B cell (primary cell): ENCODE data around the gene NECTIN4. TPM values are rescaled to one million over a fixed set of nuclear protein-coding genes. Genes with fewer than 3 reads are reported as not detected.

Experiments used
- ATAC-seq: fragments of 200-7000 bp; cut with Tn5 transposase; one replicate; pipeline ENCODE4 v1.10.0; 2021; ENCODE audit warnings: low read depth, mild to moderate bottlenecking, moderate number of reproducible peaks, moderate library complexity
- CTCF ChIA-PET: fragments of 350-600 bp; sonication (Branson Sonifier 250); formaldehyde crosslinking; loops from one replicate; lab custom pipeline; 2021; ENCODE audit warnings: antibody characterized with exemption, inconsistent platforms; lab: Charles Lee
- POLR2A ChIA-PET: fragments of 350-600 bp; sonication (Branson Sonifier 250); formaldehyde crosslinking; loops from one replicate; lab custom pipeline; 2021; ENCODE audit warnings: antibody characterized with exemption; lab: Charles Lee
- DNase-seq: peaks from one replicate; pipeline ENCODE4 v3.0.0; 2013
- H2AFZ ChIP-seq: 2 replicates; pipeline ENCODE4 v1.6.1; 2012; ENCODE audit warnings: mild to moderate bottlenecking, low read depth, low read length; ENCODE audit not compliant: insufficient read depth, poor library complexity, severe bottlenecking
- H3K27ac ChIP-seq, 2 donors: 1 replicate in 1 of 2; 2 replicates in 1 of 2; pipeline ENCODE4 v1.5.1; 2012 to 2013; ENCODE audit warnings: low read length in 2 of 2, mild to moderate bottlenecking in 2 of 2, moderate library complexity in 1 of 2
- H3K27me3 ChIP-seq, 4 experiments: fragments of 200-600 bp in 1 of 4; sonication (generic) in 1 of 4; replicated peaks in 1 of 4; 1 replicate in 2 of 4; 2 replicates in 2 of 4; pipeline versions ENCODE4 v1.6.1 to v1.7.0; 2013 to 2016; ENCODE audit warnings: low read length in 3 of 4, mild to moderate bottlenecking in 2 of 4, mixed read lengths in 1 of 4, moderate library complexity in 1 of 4; ENCODE audit not compliant: insufficient read depth in 4 of 4, control insufficient read depth in 3 of 4; ENCODE audit errors: control extremely low read depth in 1 of 4
- H3K36me3 ChIP-seq, 2 experiments: replicated peaks in 1 of 2; 1 replicate in 1 of 2; 2 replicates in 1 of 2; pipeline versions ENCODE4 v1.6.1 to v1.7.1; 2013; ENCODE audit warnings: low read length in 1 of 2; ENCODE audit not compliant: insufficient read depth in 2 of 2, control insufficient read depth in 1 of 2; ENCODE audit errors: control extremely low read depth in 1 of 2, extremely low read depth in 1 of 2
- H3K4me1 ChIP-seq, 2 donors: fragments of 200-600 bp in 1 of 2; sonication (generic) in 1 of 2; 1 replicate in 1 of 2; 2 replicates in 1 of 2; pipeline versions ENCODE4 v1.5.1 to v1.6.1; 2013 to 2017; ENCODE audit warnings: low read length in 2 of 2; ENCODE audit not compliant: control insufficient read depth in 2 of 2, insufficient read depth in 2 of 2
- H3K4me2 ChIP-seq: replicated peaks from 2 replicates; pipeline ENCODE3; 2012; ENCODE audit warnings: mild to moderate bottlenecking, low read depth, low read length; ENCODE audit not compliant: poor library complexity, severe bottlenecking
- H3K4me3 ChIP-seq, 5 experiments: fragments of 200-600 bp in 1 of 5; sonication (generic) in 1 of 5; 1 replicate in 3 of 5; 2 replicates in 2 of 5; pipeline versions ENCODE4 v1.5.1 to v1.7.0; 2011 to 2016; ENCODE audit warnings: low read length in 4 of 5, mild to moderate bottlenecking in 4 of 5, low read depth in 2 of 5, control low read depth in 1 of 5, moderate library complexity in 1 of 5; ENCODE audit not compliant: insufficient read depth in 1 of 5; ENCODE audit errors: control extremely low read depth in 1 of 5, extremely low read depth in 1 of 5
- H3K79me2 ChIP-seq: fragments of 200-600 bp; sonication (generic); one replicate; pipeline ENCODE4 v1.6.0; 2016; ENCODE audit warnings: low read length; ENCODE audit not compliant: control insufficient read depth, insufficient read depth
- H3K9ac ChIP-seq: fragments of 200-600 bp; sonication (generic); 2 replicates; pipeline ENCODE4 v1.6.1; 2017; ENCODE audit warnings: mild to moderate bottlenecking, low read length, moderate library complexity
- H3K9me3 ChIP-seq, 3 donors: one replicate each; pipeline versions ENCODE4 v1.6.1 to v1.7.1; 2013; ENCODE audit warnings: low read length in 2 of 3; ENCODE audit not compliant: control insufficient read depth in 2 of 3, insufficient read depth in 1 of 3; ENCODE audit errors: control extremely low read depth in 1 of 3
- H4K20me1 ChIP-seq: 2 replicates; pipeline ENCODE4 v1.6.0; 2012; ENCODE audit warnings: mild to moderate bottlenecking, low read length; ENCODE audit not compliant: insufficient read depth, control insufficient read depth, poor library complexity, severe bottlenecking
- H3K27ac Mint-ChIP-seq: one replicate; pipeline ENCODE4 v1.8.0; 2021; ENCODE audit warnings: mixed read lengths
- H3K27me3 Mint-ChIP-seq: one replicate; pipeline ENCODE4 v1.8.0; 2021; ENCODE audit warnings: mixed read lengths
- H3K4me1 Mint-ChIP-seq: one replicate; pipeline ENCODE4 v1.8.0; 2021; ENCODE audit warnings: mixed read lengths
- H3K4me3 Mint-ChIP-seq: one replicate; pipeline ENCODE4 v1.8.0; 2021; ENCODE audit warnings: mixed read lengths
- H3K9me3 Mint-ChIP-seq: one replicate; pipeline ENCODE4 v1.8.0; 2022; ENCODE audit warnings: mixed read lengths; ENCODE audit not compliant: insufficient read depth
- EZH2 ChIP-seq: IDR thresholded peaks from 2 replicates; pipeline ENCODE4 v1.6.1; 2012; ENCODE audit warnings: borderline replicate concordance, low read depth, mild to moderate bottlenecking, moderate library complexity, low read length; ENCODE audit not compliant: insufficient read depth, poor library complexity, severe bottlenecking
- WGBS: methylation state at CpG from one replicate; pipeline ENCODE4 v1.1.5; 2013; ENCODE audit warnings: missing lambda C conversion rate; ENCODE audit not compliant: insufficient coverage; 5-methylcytosine and 5-hydroxymethylcytosine counted together
- intact Hi-C: fragments of 100-400 bp; cut with micrococcal nuclease; formaldehyde crosslinking; loops from one replicate; pipeline ENCODE4 v1.10.0; 2022
- polyA plus RNA-seq: library from polyadenylated mRNA; depleted of rRNA; stranded (reverse); fragments of >200 nt; gene quantifications from 2 replicates; pipeline ENCODE4 v1.2.3, GENCODE V29; 2012
- total RNA-seq, 2 donors: library from RNA; stranded (reverse); fragments of 120-200 nt in 1 of 2; gene quantifications; 1 replicate in 1 of 2; 2 replicates in 1 of 2; pipeline versions ENCODE4 v1.2.3 to v1.2.4, GENCODE V29; 2013 to 2022
- TF ChIP-seq, protein P1 (sequence below): fragments of 200-600 bp; IDR thresholded peaks from one replicate; pipeline ENCODE4 v1.8.0; 2022; ENCODE audit warnings: antibody characterized with exemption, mild to moderate bottlenecking

The NECTIN4 gene
- total and polyA plus RNA-seq, 2 donors (not counting 1 experiment from before 2014, with no cell fraction given) = not detected

DNA sequence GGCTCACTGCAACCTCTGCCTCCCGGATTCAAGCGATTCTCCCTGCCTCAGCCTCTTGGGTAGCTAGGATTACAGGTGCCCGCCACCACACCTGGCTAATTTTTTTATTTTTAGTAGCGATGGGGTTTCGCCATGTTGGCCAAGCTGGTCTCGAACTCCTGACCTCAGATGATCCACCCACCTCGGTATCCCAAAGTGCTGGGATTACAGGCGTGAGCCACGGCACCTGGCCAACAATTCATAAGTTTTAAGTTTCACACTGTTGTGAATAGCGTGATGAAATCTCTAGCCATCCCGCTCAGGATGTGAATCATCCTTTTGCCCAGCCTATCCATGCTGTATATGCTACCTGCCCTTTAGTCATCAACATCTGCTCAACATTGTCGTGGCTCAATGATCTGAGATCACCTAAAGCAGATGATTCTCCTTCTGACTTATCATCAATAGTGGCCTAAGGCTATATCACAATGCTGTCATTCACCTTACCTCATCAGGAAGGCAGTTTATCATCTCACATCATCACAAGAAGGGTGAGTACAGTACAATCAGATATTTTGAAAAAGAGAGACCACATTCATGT is 25.9 kb upstream of the NECTIN4 start:
- TF ChIP-seq, protein P1, sequence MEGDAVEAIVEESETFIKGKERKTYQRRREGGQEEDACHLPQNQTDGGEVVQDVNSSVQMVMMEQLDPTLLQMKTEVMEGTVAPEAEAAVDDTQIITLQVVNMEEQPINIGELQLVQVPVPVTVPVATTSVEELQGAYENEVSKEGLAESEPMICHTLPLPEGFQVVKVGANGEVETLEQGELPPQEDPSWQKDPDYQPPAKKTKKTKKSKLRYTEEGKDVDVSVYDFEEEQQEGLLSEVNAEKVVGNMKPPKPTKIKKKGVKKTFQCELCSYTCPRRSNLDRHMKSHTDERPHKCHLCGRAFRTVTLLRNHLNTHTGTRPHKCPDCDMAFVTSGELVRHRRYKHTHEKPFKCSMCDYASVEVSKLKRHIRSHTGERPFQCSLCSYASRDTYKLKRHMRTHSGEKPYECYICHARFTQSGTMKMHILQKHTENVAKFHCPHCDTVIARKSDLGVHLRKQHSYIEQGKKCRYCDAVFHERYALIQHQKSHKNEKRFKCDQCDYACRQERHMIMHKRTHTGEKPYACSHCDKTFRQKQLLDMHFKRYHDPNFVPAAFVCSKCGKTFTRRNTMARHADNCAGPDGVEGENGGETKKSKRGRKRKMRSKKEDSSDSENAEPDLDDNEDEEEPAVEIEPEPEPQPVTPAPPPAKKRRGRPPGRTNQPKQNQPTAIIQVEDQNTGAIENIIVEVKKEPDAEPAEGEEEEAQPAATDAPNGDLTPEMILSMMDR = no peak
- TF ChIP-seq EZH2 = no peak
- peak overlapping the region; percentile 34 for H3K27ac Mint-ChIP-seq
- peaks cover 35 to 42% of the 10 kb centered on the region in 2 donors for H3K4me1 ChIP-seq

DNA sequence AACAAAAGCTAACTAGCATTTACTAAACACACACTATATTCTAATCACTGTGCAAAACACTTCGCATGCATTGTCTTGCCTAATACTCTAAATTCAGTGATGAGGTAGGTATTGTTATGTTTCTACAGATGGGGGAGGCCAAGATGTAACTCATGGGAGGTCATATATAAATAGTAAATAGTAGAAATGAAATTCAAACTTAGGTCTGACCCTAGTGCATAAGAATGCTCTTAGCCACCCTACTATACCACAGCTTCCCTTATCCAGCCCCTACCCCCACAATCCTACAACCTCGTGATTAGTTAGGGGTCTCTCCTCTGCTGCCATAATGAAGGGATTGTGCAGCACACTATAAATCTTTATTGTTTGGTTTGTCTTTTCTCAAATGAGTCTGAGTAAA is 25.2 kb upstream of the NECTIN4 start:
- no peak for TF ChIP-seq EZH2
- TF ChIP-seq, protein P1 = no peak
- Histone ChIP-seq H2AFZ (no peak overlapping the region), H3K4me1 (peaks cover 31 to 36% of the 10 kb centered on the region in 2 donors), H3K27ac (no peak overlapping the region), H3K36me3 (peaks cover 11 to 13% of the 10 kb centered on the region in 2 experiments), H3K4me3 (no peak overlapping the region), H3K9ac (no peak overlapping the region), H3K4me2 (no peak overlapping the region), H3K79me2 (peaks cover 98% of the 10 kb centered on the region), H4K20me1 (peaks cover 27% of the 10 kb centered on the region), H3K9me3 (no peaks in the 10 kb centered on the region), H3K27me3 (no peaks in the 10 kb centered on the region)
- no peaks in the 10 kb centered on the region for H3K9me3 Mint-ChIP-seq
- ChIA-PET CTCF (no interaction called here), POLR2A (no interaction called here)
- DNase-seq (no peak), ATAC-seq (no peak)
- no peak overlapping the region for H3K4me3 Mint-ChIP-seq
- intact Hi-C loops = no loop called here
- WGBS = no CpG with 5 or more reads among the region's 2 CpGs
- H3K27me3 Mint-ChIP-seq = no peaks in the 10 kb centered on the region
- H3K4me1 Mint-ChIP-seq = peaks cover 61% of the 10 kb centered on the region
- no peak overlapping the region for H3K27ac Mint-ChIP-seq

More for the DNA sequence above, 25.9 kb upstream of the NECTIN4 start:
- H3K9me3 ChIP-seq = no peaks in the 10 kb centered on the region
- H3K4me1 Mint-ChIP-seq = peaks cover 68% of the 10 kb centered on the region
- H3K9ac ChIP-seq = no peak overlapping the region
- H3K27me3 ChIP-seq = no peaks in the 10 kb centered on the region
- H3K9me3 Mint-ChIP-seq = no peaks in the 10 kb centered on the region
- peaks cover 9 to 11% of the 10 kb centered on the region in 2 experiments for H3K36me3 ChIP-seq
- intact Hi-C loops = no loop called here
- H3K79me2 ChIP-seq = peaks cover 98% of the 10 kb centered on the region
- ChIA-PET CTCF (no interaction called here), POLR2A (no interaction called here)
- H3K4me3 Mint-ChIP-seq = no peak overlapping the region
- no peak for ATAC-seq
- H3K27ac ChIP-seq = no peak overlapping the region
- no peak overlapping the region for H3K4me2 ChIP-seq
- WGBS = 97% methylated on average over 12 of the region's 12 CpGs
- H3K4me3 ChIP-seq = no peak overlapping the region
- H4K20me1 ChIP-seq = peaks cover 27% of the 10 kb centered on the region
- DNase-seq = no peak
- H2AFZ ChIP-seq = no peak overlapping the region
- no peaks in the 10 kb centered on the region for H3K27me3 Mint-ChIP-seq
